ENCODE data around the gene CBARP. TPM values are rescaled to one million over a fixed set of nuclear protein-coding genes. Genes with fewer than 3 reads are reported as not detected.

CBARP gene
- total and polyA plus RNA-seq, 2 donors from 2014 or later: 1.0 to 1.1 TPM

GRCh38 chr19:1227304-1228054, 10.3 kb downstream of the CBARP start:
- no peaks in the 10 kb centered on the region for H3K9me3 ChIP-seq (ENCODE audit: control insufficient read depth in 2 of 3, insufficient read depth in 1 of 3, low read length in 3 of 3)
- no peak for FAIRE-seq
- no peaks in the 10 kb centered on the region for H3K36me3 ChIP-seq (ENCODE audit: control insufficient read depth in 2 of 3, insufficient read depth in 3 of 3, low read length in 3 of 3)
- no peak overlapping the region for H3K9ac ChIP-seq (ENCODE audit: low read length in 3 of 3)
- TF ChIP-seq CTCF (IDR thresholded peaks at IDR 0.05; ENCODE audit: borderline replicate concordance, extremely low read depth, insufficient read depth): no peak
- H3K4me3 ChIP-seq (ENCODE audit: low read length in 3 of 3): no peak overlapping the region
- no peaks in the 10 kb centered on the region for H3K27me3 ChIP-seq (ENCODE audit: control insufficient read depth, insufficient read depth, low read length)
- no peak overlapping the region for H3K27ac ChIP-seq (ENCODE audit: low read depth in 2 of 2, low read length in 2 of 2)
- H3K4me1 ChIP-seq (ENCODE audit: control insufficient read depth in 2 of 3, insufficient read depth in 2 of 3, low read depth in 1 of 3, low read length in 3 of 3): peaks cover 0 to 2% (median 0%) of the 10 kb centered on the region in 3 donors
- intact Hi-C loops (cut with DNase I): no loop called here
- no peak for DNase-seq

- Histone ChIP-seq H3K36me3 (ENCODE audit: control insufficient read depth in 2 of 3, insufficient read depth in 3 of 3, low read length in 3 of 3) (no peaks in the 10 kb centered on the region), H3K27ac (ENCODE audit: low read depth in 2 of 2, low read length in 2 of 2) (no peak overlapping the region), H3K27me3 (ENCODE audit: control insufficient read depth, insufficient read depth, low read length) (no peaks in the 10 kb centered on the region), H3K4me1 (ENCODE audit: control insufficient read depth in 2 of 3, insufficient read depth in 2 of 3, low read depth in 1 of 3, low read length in 3 of 3) (no peaks in the 10 kb centered on the region), H3K9me3 (ENCODE audit: control insufficient read depth in 2 of 3, insufficient read depth in 1 of 3, low read length in 3 of 3) (no peaks in the 10 kb centered on the region), H3K4me3 (ENCODE audit: low read length in 3 of 3) (no peak overlapping the region), H3K9ac (ENCODE audit: low read length in 3 of 3) (no peak overlapping the region)
- no peak for TF ChIP-seq CTCF (IDR thresholded peaks at IDR 0.05; ENCODE audit: borderline replicate concordance, extremely low read depth, insufficient read depth)
- FAIRE-seq (no peak), DNase-seq (no peak)
- intact Hi-C loops (cut with DNase I): no loop called here
These were observed 11.1 kb downstream of the CBARP start for GRCh38 chr19:1226522-1227303.

- DNase-seq (no peak), FAIRE-seq (no peak)
- H3K36me3 ChIP-seq (ENCODE audit: control insufficient read depth in 2 of 3, insufficient read depth in 3 of 3, low read length in 3 of 3): no peaks in the 10 kb centered on the region
- H3K9me3 ChIP-seq (ENCODE audit: control insufficient read depth in 2 of 3, insufficient read depth in 1 of 3, low read length in 3 of 3): no peaks in the 10 kb centered on the region
- no peaks in the 10 kb centered on the region for H3K4me1 ChIP-seq (ENCODE audit: control insufficient read depth in 2 of 3, insufficient read depth in 2 of 3, low read depth in 1 of 3, low read length in 3 of 3)
- no peaks in the 10 kb centered on the region for H3K27me3 ChIP-seq (ENCODE audit: control insufficient read depth, insufficient read depth, low read length)
- intact Hi-C loops (cut with DNase I): no loop called here
- H3K4me3 ChIP-seq (ENCODE audit: low read length in 3 of 3): no peak overlapping the region
- TF ChIP-seq CTCF (IDR thresholded peaks at IDR 0.05; ENCODE audit: borderline replicate concordance, extremely low read depth, insufficient read depth): no peak
- no peak overlapping the region for H3K27ac ChIP-seq (ENCODE audit: low read depth in 2 of 2, low read length in 2 of 2)
- H3K9ac ChIP-seq (ENCODE audit: low read length in 3 of 3): no peak overlapping the region
These were observed 11.6 kb downstream of the CBARP start for GRCh38 chr19:1226227-1226518.

All from kidney (tissue), 14 donors.